PC-3 (cell line): ENCODE results near the gene TAB3. TPM values are rescaled to one million over a fixed set of nuclear protein-coding genes. Genes with fewer than 3 reads are reported as not detected.

Experiments
- ATAC-seq: fragments of 200-7000 bp; cut with Tn5 transposase; 2 replicates; pipeline ENCODE4 v1.9.1; 2020; ENCODE audit warnings: mild to moderate bottlenecking, moderate library complexity
- BruUV-seq: library from RNA; stranded (reverse); fragments of 400-500 nt; replicated peaks from 2 replicates; lab custom pipeline; 2021; lab: Mats Ljungman, UMichigan
- CTCF ChIA-PET: fragments of 300-600 bp; sonication (Branson Sonifier 250); formaldehyde crosslinking; loops from one replicate; lab custom pipeline; 2022; ENCODE audit warnings: antibody characterized with exemption; lab: Charles Lee
- POLR2A ChIA-PET: fragments of 300-600 bp; sonication (Branson Sonifier 250); formaldehyde crosslinking; loops from one replicate; lab custom pipeline; 2022; ENCODE audit warnings: antibody characterized with exemption; ENCODE audit not compliant: unreplicated experiment; lab: Charles Lee
- DNase-seq: peaks from one replicate; pipeline ENCODE4 v3.0.0-alpha.2; 2015
- H2AFZ ChIP-seq: fragments of 300-600 bp; sonication (generic); 2 replicates; pipeline ENCODE4 v1.6.0; 2016; ENCODE audit warnings: antibody characterized with exemption, low read length
- H3F3A ChIP-seq: fragments of 300-600 bp; sonication (generic); one replicate; pipeline ENCODE4 v1.6.0; 2017; ENCODE audit warnings: antibody characterized with exemption, low read length, control low read depth, mild to moderate bottlenecking; ENCODE audit not compliant: unreplicated experiment
- H3K27ac ChIP-seq: fragments of 300-600 bp; sonication (generic); 2 replicates; pipeline ENCODE4 v1.5.1; 2016; ENCODE audit warnings: mild to moderate bottlenecking, low read length
- H3K27me3 ChIP-seq: fragments of 300-600 bp; sonication (generic); 2 replicates; pipeline ENCODE4 v1.6.1; 2016; ENCODE audit warnings: low read length, mixed read lengths
- H3K36me3 ChIP-seq: fragments of 300-600 bp; sonication (generic); 2 replicates; pipeline ENCODE4 v1.6.1; 2016; ENCODE audit warnings: low read depth, mixed run types, low read length, mixed read lengths
- H3K4me1 ChIP-seq: fragments of 300-600 bp; sonication (generic); 2 replicates; pipeline ENCODE4 v1.5.1; 2016; ENCODE audit warnings: low read length; ENCODE audit not compliant: insufficient read depth
- H3K4me2 ChIP-seq: fragments of 300-600 bp; sonication (generic); 2 replicates; pipeline ENCODE4 v1.6.0; 2016; ENCODE audit warnings: low read length
- H3K4me3 ChIP-seq: fragments of 300-600 bp; sonication (generic); 2 replicates; pipeline ENCODE4 v1.5.1; 2016; ENCODE audit warnings: mild to moderate bottlenecking, low read length, mixed read lengths
- H3K79me2 ChIP-seq: fragments of 300-600 bp; sonication (generic); 2 replicates; pipeline ENCODE4 v1.6.1; 2017; ENCODE audit warnings: low read length, mixed read lengths
- H3K9ac ChIP-seq: fragments of 300-600 bp; sonication (generic); 2 replicates; pipeline ENCODE4 v1.6.0; 2016; ENCODE audit warnings: mild to moderate bottlenecking, low read length
- H3K9me2 ChIP-seq: fragments of 300-600 bp; sonication (generic); replicated peaks from 2 replicates; pipeline ENCODE4 v1.6.1; 2016; ENCODE audit warnings: mixed run types, low read length, mixed read lengths
- H3K9me3 ChIP-seq: fragments of 300-600 bp; sonication (generic); 2 replicates; pipeline ENCODE4 v1.6.1; 2016; ENCODE audit warnings: low read length, mixed read lengths
- H4K20me1 ChIP-seq: fragments of 300-600 bp; sonication (generic); 2 replicates; pipeline ENCODE4 v1.6.1; 2016; ENCODE audit warnings: low read length, mixed read lengths
- EZH2 ChIP-seq: fragments of 300-600 bp; sonication (generic); IDR thresholded peaks from one replicate; pipeline ENCODE4 v1.6.1; 2017; ENCODE audit warnings: antibody characterized with exemption, mild to moderate bottlenecking, low read length; ENCODE audit not compliant: unreplicated experiment
- EZH2phosphoT487 ChIP-seq: fragments of 300-600 bp; sonication (generic); IDR thresholded peaks from 2 replicates; pipeline ENCODE4 v1.6.1; 2018; ENCODE audit warnings: mild to moderate bottlenecking, antibody characterized with exemption, low read length, borderline replicate concordance
- intact Hi-C: fragments of 100-400 bp; cut with micrococcal nuclease; formaldehyde crosslinking; loops from 2 replicates; pipeline ENCODE4 v1.9.0; 2023
- total RNA-seq: library from RNA; depleted of rRNA; stranded (reverse); fragments of >200 nt; gene quantifications from 2 replicates; pipeline ENCODE4 v1.2.3, GENCODE V29; 2014
- TF ChIP-seq, protein P1 (sequence below): fragments of 300-600 bp; sonication (generic); conservative IDR thresholded peaks from 2 replicates; pipeline ENCODE4 v1.5.1; 2017; ENCODE audit warnings: antibody characterized with exemption, low read depth, mild to moderate bottlenecking, low read length

TAB3 gene
- total RNA-seq, 1 experiment from 2014 or later, result 18.6 TPM

DNA sequence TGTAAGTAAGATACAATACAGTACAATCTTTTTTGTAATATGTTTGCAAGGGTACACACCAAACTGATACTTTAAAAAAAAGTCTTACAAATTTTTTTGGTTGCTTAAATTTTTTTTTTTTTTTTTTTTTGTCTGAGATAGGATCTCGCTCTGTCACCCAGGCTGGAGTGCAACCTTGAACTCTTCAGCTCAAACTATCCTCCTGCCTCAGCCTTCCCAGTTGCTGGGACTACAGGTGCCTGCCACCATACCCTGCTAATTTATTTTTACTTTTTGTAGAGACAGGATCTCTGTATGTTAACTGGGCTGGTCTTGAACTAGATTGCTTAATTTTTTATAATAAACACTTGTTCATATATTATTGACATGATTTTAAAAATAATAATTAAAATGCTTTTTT, 41.1 kb upstream of the TAB3 start:
- H3K36me3 ChIP-seq, result no peaks in the 10 kb centered on the region
- H3K27ac ChIP-seq, result no peak overlapping the region
- intact Hi-C loops, result no loop called here
- H3K79me2 ChIP-seq, result no peaks in the 10 kb centered on the region
- BruUV-seq, result no TSS peak
- H3K9me2 ChIP-seq, result no peaks in the 10 kb centered on the region
- TF ChIP-seq, protein P1, sequence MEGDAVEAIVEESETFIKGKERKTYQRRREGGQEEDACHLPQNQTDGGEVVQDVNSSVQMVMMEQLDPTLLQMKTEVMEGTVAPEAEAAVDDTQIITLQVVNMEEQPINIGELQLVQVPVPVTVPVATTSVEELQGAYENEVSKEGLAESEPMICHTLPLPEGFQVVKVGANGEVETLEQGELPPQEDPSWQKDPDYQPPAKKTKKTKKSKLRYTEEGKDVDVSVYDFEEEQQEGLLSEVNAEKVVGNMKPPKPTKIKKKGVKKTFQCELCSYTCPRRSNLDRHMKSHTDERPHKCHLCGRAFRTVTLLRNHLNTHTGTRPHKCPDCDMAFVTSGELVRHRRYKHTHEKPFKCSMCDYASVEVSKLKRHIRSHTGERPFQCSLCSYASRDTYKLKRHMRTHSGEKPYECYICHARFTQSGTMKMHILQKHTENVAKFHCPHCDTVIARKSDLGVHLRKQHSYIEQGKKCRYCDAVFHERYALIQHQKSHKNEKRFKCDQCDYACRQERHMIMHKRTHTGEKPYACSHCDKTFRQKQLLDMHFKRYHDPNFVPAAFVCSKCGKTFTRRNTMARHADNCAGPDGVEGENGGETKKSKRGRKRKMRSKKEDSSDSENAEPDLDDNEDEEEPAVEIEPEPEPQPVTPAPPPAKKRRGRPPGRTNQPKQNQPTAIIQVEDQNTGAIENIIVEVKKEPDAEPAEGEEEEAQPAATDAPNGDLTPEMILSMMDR, result no peak
- TF ChIP-seq EZH2phosphoT487 (no peak), EZH2 (no peak)
- ATAC-seq, result no peak
- H3F3A ChIP-seq, result no peaks in the 10 kb centered on the region
- H3K9ac ChIP-seq, result no peak overlapping the region
- no peak overlapping the region for H2AFZ ChIP-seq
- H4K20me1 ChIP-seq, result no peaks in the 10 kb centered on the region
- no peaks in the 10 kb centered on the region for H3K27me3 ChIP-seq
- no peaks in the 10 kb centered on the region for H3K9me3 ChIP-seq
- POLR2A ChIA-PET, result no interaction called here
- no peak overlapping the region for H3K4me2 ChIP-seq
- H3K4me1 ChIP-seq, result no peaks in the 10 kb centered on the region
- CTCF ChIA-PET, result no interaction called here
- H3K4me3 ChIP-seq, result no peak overlapping the region
- DNase-seq, result no peak

DNA sequence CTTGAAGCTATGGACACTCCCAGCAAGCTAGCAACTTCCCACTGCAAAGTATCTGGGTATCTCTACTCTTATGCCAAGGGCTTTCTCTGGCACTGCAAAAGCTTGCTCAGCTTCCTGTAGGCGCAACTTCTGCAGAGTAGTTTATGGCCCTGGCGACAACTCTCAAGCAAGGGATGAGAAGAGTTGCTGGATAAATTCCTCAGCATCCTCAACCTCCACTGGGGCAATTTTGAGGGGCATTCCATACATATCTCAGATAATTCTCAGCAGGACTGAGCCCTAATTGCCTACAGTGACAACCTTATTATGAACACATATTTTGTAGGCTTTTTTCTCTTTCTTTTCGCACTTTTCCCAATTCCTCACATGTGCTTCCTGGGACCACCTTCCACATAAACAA, 31.2 kb upstream of the TAB3 start:
- Histone ChIP-seq H3K4me1 (no peaks in the 10 kb centered on the region), H3K4me2 (no peak overlapping the region), H3K79me2 (no peaks in the 10 kb centered on the region), H3K9ac (no peak overlapping the region), H2AFZ (no peak overlapping the region), H3K4me3 (no peak overlapping the region), H4K20me1 (no peaks in the 10 kb centered on the region), H3K36me3 (no peaks in the 10 kb centered on the region), H3F3A (no peaks in the 10 kb centered on the region), H3K27me3 (no peaks in the 10 kb centered on the region), H3K9me3 (no peaks in the 10 kb centered on the region), H3K9me2 (no peaks in the 10 kb centered on the region), H3K27ac (no peak overlapping the region)
- TF ChIP-seq EZH2, result no peak
- DNase-seq (no peak), ATAC-seq (no peak)
- ChIA-PET POLR2A (no interaction called here), CTCF (no interaction called here)
- intact Hi-C loops, result no loop called here
- no TSS peak for BruUV-seq

DNA sequence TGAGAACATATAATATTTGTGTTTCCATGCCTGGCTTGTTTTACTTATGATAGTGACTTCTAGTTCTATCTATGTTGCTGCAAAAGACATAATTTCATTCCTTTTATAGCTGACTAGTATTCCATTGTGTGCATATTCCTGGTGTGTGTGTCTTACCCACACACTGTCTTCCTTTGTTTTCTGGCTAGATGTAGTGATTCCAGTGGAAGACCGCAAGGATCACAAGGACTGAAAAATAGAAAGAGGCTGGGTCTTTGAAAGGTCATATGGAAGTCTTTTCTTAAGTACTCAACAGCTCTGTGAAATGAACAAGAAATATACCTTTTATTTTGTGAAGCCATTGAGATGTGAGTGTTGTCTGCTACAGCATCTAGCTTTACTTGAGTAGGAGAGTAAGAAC, 29.4 kb upstream of the TAB3 start:
- Histone ChIP-seq H3K79me2 (no peaks in the 10 kb centered on the region), H3K9me2 (no peaks in the 10 kb centered on the region), H3K9ac (no peak overlapping the region), H2AFZ (no peak overlapping the region), H3F3A (no peaks in the 10 kb centered on the region), H3K9me3 (no peaks in the 10 kb centered on the region), H3K36me3 (no peaks in the 10 kb centered on the region), H3K27ac (no peak overlapping the region), H3K4me2 (no peak overlapping the region), H3K4me3 (no peak overlapping the region), H3K4me1 (no peaks in the 10 kb centered on the region), H4K20me1 (no peaks in the 10 kb centered on the region), H3K27me3 (no peaks in the 10 kb centered on the region)
- BruUV-seq, result no TSS peak
- POLR2A ChIA-PET, result no interaction called here
- intact Hi-C loops, result no loop called here
- no peak for TF ChIP-seq EZH2phosphoT487
- no peak for TF ChIP-seq EZH2
- TF ChIP-seq, protein P1, result no peak
- no peak for ATAC-seq
- CTCF ChIA-PET, result no interaction called here
- DNase-seq, result no peak
